NCI-H524 treated with DMSO at 0.1 percent for 48 hours (cell line): ENCODE measurements around the gene NEK8.
"Not testable (repeated sequence)": the region's sequence is repeated elsewhere in the genome, so short reads cannot be mapped to it uniquely, and the experiment has no call there.

Experiments
- DNase-seq: peaks from one replicate; lab custom pipeline; 2025; lab: John Stamatoyannopoulos, UW

NEK8 gene

DNA sequence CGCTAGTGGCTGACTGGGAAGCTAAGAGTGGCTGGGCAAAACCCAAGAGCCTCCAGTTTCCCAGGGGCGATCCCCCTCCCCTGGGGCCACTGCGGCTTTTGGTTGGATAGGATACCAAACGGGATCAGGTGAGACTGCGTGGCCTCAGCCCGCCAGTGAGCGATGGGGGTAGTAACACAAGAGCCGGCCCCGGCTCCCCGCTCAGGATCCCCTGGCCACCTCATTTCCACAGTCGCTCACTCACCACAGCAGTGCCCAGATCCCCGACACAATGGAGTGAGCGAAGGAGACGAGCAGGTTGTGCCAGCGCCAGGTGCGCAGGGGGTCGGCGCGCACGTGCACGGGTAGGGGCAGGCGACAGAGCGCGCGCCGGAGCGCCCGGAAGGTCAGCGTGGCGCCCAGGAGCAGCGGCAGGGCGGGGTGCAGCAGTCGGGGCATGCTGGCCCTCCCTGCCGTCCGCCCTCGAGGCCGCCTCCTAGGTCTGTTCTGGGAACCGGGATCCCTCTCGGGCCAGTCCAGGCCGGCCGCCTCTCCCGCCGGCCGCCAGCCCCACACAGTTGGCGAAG lies 2.8 kb upstream of the NEK8 start:
- DNase-seq = peak; percentile 59

DNA sequence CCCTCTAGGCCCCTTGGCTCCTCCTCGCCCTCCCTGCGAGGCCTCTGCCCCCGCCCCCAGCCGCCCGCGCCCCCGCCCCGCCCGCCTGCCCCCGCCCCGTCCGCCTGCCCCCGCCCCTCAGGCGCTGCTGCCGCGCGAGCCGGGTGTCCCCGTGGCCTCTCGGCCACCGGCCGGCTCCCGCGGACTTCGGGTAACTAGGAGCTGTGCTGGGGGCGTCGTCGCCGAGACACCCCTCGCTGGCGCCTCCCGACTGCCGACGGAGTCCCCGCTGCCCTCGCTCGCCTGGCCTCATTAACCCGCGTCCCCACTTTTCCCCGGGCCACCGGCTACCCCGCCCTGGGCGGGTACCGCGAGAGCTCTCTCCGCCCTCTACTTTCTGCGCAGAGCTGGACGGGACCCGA lies 2.4 kb upstream of the NEK8 start, which contains the start of gene TLCD1:
TSS of gene TLCD1 (minus strand) at position 8 of the 401 bp plus-strand sequence. CDS start 136 bp downstream, outside the sequence.
- peak; percentile 19 for DNase-seq

DNA sequence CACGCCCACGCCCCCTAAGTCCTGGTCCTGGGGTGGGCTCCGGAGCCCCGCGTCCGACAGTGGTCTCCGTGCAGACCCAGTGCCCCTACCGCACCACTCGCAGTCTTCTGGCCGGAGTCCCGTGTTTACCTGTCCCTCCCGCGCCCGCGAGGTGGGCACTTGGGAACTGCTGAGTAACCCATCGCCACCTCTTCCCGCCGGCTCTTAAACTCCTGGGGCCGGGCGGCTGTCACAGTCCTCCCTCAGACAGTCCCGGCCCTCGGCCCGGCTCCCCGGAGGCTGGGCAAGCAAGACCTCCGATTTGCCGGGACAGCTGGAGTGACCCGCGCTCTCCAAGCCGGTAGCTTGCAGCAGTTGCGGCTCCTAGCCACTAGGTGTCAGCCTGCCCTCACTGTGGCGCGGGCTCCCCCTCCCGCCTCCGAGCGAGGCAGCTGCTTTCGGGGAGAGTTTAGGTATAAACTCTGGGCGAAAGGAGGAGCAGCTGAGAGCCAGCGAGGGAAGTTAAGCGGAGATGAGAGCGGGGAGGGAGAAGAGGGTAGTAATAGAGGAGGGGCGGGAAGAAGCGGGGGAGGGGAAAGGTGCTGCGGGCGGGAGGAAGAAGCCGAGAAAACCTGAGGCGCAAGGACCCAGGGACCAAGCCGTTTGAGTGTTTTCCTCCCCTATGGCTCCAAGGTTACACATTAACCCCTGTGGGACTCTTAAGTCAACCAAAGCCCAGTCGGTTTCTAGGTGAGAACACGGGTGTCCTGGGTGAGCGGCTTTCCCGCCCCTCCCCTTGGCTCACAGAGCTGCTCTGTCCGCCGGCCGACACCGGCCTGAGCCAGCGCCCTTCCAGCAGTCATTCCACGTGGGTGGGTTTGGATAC lies 1.7 kb upstream of the NEK8 start:
- peak; percentile 97 for DNase-seq

DNA sequence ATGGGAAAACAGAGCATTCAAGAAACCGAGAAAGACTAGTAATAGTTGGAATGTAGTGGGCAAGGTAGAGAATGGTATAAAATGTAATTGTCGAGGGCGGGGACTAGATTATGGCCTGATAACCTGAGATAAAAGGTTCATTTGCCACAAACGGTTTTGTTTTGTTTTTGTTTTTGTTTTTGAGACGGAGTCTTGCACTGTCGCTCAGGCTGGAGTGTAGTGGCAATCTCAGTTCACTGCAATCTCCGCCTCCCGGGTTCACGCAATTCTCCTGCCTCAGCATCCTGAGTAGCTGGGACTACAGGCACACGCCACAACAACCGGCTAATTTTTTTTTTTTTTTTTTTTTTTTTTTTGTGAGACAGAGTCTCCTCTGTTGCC lies 1.4 kb downstream of the NEK8 start:
- no peak for DNase-seq

DNA sequence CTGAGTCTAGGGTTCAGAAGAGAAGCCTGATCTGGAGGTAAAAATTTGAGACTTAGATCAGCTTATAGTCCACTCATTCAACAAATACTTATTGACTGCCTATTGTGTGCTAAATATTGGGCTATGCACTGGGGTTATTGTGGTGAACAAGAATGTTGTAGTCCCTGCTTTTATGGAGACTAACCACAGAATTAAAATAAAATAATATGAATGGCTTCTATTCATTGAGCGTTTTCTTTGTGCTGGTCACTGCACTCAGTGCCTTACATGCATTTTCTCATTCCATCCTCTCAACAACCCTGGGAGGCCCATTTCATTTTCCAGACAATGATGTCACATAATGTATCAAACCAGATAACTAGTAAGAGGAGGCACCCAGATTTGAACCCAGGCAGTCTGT lies 4.8 kb downstream of the NEK8 start:
- DNase-seq = no peak

DNA sequence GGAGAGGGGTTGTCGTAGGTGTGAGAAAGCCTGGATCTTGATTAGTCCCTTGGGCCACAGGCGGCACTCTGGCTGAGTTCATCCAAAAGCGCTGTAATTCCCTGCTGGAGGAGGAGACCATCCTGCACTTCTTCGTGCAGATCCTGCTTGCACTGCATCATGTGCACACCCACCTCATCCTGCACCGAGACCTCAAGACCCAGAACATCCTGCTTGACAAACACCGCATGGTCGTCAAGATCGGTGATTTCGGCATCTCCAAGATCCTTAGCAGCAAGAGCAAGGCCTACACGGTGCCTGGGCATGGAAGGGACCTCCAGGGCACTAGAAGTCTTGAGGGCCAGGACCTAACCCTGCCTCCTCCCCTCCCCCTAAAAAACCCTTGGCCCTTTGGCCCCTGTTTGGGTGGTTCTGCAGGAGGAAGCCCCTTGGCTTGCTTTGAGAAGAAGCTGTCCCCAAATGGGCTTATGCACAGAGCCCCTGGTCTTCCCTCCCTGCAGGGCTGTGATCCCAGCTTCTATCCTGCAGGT lies 6.2 kb downstream of the NEK8 start:
- DNase-seq = no peak

DNA sequence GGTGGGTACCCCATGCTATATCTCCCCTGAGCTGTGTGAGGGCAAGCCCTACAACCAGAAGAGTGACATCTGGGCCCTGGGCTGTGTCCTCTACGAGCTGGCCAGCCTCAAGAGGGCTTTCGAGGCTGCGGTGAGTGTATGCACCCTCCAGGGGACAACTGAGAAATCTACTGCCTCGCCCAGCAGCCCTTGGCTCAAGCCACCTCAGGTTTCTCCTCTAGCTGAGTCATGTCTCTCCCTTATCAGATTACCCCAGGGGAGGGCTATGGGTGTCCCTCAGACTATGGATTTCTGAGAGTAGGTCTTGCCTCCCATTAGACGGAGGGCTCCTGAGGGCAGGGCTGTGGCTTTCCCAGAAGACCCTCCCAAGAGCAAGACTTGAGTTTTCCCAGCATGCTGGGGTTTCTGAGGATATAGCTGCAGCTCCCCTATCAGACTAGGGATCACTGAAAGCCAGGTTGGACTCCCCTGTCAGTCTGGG lies 6.7 kb downstream of the NEK8 start:
- no peak for DNase-seq

DNA sequence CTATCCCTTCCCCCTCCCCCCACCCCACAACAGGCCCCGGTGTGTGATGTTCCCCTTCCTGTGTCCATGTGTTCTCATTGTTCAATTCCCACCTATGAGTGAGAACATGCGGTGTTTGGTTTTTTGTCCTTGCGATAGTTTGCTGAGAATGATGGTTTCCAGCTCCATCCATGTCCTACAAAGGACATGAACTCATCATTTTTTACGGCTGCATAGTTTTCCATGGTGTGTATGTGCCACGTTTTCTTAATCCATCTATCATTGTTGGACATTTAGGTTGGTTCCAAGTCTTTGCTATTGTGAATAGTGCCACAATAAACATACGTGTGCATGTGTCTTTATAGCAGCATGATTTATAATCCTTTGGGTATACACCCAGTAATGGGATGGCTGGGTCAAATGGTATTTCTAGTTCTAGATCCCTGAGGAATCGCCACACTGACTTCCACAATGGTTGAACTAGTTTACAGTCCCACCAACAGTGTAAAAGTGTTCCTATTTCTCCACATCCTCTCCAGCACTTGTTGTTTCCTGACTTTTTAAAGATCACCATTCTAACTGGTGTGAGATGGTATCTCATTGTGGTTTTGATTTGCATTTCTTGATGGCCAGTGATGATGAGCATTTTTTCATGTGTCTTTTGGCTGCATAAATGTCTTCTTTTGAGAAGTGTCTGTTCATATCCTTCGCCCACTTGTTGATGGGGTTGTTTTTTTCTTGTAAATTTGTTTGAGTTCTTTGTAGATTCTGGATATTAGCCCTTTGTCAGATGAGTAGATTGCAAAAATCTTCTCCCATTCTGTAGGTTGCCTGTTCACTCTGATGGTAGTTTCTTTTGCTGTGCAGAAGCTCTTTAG lies 7.6 kb downstream of the NEK8 start:
- not testable (repeated sequence) for DNase-seq

DNA sequence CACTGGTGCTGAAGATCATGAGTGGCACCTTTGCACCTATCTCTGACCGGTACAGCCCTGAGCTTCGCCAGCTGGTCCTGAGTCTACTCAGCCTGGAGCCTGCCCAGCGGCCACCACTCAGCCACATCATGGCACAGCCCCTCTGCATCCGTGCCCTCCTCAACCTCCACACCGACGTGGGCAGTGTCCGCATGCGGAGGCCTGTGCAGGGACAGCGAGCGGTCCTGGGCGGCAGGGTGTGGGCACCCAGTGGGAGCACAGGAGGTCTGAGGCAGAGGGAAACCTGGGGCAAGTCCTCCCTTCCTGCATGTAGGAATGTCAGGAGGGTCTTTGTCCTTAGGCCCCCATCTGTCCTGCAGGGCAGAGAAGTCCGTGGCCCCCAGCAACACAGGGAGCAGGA lies 8.7 kb downstream of the NEK8 start:
- no peak for DNase-seq

DNA sequence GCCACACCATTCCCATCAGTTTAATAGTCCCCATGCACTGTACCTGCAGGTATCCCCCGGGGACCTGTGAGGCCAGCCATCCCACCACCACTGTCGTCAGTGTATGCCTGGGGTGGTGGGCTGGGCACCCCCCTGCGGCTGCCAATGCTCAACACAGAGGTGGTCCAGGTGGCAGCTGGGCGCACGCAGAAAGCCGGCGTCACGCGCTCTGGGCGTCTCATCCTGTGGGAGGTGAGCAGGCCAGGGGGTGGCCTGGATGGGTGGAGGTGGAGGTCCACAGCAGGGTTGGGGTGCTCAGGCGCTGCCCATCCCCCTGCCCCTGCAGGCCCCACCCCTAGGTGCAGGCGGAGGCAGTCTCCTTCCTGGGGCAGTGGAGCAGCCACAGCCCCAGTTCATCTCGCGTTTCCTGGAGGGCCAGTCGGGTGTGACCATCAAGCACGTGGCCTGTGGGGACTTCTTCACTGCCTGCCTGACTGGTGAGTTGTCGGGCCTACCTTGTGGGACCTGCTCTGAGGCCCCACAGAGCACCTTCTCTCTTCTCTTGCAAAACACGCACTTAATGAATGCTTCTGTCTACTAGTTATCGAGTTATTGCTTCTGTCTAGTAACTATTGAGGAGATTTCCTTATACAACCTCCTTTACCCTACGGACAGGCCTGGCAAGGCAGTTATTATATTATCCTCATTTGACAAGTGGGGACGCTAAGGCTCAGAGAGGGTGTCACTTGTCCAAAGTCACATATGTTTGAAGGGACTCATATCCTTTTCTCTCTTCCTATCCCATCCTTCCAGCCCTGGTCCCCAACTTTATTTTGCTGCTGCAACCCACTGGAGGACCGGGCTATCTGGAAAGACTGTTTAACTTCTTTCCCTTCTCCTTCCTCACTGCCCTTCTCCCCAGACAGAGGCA lies 9.4 kb downstream of the NEK8 start:
- DNase-seq = no peak

DNA sequence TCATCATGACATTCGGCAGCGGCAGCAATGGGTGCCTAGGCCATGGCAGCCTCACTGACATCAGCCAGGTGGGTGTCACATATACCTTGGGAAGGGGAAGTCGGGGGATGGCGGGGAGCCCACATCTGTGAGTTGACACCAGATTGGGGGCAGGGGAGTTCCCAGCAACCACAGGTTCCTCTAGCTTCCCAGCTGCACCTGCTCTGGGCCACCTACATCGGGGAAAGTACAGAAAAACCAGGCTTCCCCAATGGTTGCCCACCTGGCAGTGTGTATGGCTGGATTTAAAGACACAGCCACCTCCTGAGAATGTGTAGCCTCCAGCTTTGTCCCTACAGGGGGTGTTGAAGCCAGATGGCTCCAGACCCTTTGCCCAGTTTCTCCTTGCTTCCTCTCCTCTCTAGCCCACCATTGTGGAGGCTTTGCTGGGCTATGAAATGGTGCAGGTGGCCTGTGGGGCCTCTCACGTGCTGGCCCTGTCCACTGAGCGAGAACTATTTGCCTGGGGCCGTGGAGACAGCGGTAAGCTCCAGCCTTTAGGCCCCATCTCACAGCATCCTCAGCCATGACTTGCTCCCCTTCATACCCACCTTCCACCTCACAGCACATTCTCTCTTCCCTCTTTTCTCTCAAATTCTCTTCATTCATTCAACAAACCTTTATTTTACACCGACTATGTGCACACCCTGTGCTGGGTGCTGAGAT lies 10.2 kb downstream of the NEK8 start:
- DNase-seq = no peak

DNA sequence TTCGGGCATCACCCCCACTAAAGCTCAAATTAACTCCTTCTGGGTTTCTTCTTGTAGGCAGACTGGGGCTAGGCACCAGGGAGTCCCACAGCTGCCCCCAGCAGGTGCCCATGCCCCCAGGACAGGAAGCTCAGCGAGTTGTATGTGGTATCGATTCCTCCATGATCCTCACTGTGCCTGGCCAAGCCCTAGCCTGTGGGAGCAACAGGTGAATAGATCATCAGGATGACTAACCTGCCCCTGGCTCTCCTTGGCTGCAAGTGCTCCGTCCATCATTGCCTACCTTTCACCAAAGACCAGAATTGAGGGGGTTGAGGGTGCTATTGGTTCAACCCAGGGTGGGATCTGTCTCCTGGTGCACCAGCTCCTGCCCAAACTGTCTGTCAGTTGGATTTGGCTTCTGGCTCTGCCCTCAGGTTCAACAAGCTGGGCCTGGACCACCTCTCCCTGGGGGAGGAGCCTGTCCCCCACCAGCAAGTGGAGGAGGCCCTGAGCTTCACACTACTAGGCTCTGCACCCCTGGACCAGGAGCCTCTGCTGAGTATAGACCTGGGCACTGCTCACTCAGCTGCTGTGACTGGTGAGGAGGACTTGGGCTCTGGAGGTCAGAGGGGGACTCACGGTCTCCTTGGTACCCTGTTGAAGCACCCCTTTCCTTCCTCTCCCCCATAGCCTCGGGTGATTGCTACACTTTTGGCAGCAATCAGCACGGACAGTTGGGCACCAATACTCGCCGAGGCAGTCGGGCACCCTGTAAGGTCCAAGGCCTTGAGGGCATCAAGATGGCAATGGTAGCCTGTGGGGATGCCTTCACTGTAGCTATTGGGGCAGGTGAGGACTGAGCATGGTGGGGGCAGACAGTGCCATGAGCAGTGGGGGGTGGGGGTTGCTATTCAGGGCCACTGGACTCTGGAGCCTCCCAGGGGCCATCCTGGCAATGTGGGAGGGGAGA lies 12.1 kb downstream of the NEK8 start:
- DNase-seq = no peak

DNA sequence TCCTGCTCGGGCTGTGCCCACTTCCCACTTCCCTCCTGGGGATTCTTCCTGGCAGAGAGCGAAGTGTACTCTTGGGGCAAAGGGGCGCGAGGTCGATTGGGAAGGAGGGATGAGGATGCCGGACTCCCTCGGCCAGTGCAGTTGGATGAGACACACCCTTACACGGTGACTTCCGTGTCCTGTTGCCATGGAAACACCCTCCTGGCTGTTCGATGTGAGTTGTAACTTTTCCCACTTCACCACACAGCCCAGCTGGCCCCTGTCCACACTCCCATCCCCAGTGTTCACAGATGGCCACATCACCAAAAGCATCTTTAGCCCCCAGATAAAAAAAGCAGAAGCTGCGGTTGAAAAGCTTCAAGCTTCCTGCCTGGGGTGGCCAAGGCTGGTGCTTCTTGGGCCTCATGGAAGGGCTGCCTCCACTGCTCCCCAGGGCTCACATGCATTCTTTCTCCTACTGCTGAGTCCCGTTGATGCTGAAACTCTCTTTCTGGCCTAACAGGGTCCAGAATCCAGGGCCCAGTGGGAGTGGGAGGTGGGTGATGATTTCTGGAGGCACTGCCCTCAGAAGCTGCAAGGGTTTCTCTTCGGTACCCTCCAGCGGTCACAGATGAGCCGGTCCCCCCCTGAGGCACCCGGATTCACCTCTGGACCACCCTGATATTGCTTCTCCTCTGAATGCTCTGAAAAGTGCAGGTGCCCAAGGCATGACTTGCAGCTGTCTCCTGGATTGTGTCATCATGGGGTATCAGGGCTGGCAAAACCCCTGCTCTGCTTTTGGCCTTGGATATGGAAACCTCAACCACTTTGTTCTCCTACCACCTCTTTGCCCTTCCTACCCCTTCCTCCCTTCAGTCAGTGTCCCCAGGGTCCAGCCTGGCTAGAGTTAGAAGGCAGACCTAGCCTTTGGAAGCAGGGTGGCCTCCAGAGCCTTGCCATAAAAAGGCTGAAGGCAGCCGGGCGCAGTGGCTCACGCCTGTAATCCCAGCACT lies 13.1 kb downstream of the NEK8 start:
- DNase-seq = no peak

DNA sequence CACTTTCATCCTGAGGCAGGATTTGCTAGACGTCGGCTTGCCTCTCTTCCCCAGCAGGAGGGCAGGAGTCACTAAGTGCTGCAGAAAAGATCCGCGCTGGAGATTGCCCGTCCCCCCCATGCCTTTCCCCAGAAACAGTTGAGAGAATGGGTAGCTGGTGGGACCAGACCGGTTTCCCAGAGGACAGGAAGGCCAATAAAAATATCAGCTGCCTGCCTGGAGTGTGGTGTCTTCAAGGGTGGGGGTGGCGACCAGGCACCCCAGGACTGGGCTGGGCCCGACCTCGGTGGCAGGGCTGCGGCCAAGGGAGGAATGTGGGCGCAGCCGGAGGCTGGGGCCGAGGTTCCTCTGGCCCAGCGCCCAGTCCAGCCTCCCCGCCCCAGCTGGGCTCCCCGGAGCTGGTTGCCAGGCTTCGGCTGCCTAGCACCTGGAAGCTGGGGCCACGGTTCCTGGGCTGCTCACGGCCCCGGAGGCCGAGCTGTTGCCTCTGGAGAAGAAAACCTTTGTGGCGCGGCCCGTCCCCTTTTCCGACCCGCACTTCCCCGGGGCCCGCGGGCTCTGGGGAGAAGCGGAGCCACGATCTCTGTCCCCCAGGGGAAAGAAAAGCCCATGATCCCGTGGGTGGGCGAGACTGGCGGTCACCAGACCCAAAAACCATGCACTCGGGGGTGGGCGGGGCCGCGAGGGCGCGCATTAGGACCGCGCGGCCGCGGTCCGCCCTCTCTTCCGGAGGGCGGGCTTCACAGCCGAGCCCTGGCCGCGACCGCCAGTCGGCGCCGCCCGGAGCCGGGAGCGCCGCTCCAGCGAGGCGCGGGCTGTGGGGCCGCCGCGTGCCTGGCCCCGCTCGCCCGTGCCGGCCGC lies 14.9 kb downstream of the NEK8 start, which contains the start of gene TRAF4:
TSS of gene TRAF4 (plus strand) at position 769 of the 861 bp plus-strand sequence. CDS start 102 bp downstream, outside the sequence.
- DNase-seq = peak; percentile 53

DNA sequence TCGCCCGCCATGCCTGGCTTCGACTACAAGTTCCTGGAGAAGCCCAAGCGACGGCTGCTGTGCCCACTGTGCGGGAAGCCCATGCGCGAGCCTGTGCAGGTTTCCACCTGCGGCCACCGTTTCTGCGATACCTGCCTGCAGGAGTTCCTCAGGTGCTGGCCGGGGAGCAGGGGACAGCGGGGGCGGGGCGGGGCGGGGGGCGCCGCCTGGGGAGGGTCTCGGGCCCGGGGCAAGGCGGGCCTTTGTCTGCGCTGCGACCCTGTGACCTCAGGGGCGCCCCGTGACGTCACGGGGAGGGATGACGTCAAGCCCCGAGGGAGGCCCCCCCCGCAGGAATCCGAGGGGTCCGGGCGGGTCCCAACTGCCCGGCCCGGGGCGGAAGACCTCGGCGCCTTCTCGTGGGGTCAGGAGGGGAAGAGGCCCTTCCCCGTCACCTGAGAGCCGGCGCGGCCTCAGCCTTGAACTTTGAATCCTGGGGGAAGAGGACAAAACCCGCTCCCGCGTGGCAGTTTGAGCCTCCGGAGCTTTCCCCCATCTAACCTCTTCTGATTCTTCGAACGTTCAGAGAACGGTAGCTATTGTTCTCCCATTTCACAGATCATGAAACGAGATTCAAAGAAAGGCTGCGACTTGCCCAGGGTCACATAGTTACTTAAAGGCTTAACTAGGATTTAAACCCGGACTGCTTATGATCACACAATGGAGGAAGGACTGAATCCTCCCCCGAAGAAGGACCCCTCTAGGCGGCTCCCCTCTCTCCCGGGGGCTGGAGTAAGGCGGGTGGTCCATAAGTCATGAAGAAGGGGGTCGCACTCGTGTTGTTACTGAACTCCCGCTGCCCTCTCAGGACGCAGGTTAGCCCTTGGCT lies 15.8 kb downstream of the NEK8 start:
- no peak for DNase-seq
